ENCODE measurements around the gene GUK1. TPM values are rescaled to one million over a fixed set of nuclear protein-coding genes. Genes with fewer than 3 reads are reported as not detected.

GUK1 gene
- total and polyA plus RNA-seq, 7 donors, result 90.2 to 271 (median 122) TPM

DNA sequence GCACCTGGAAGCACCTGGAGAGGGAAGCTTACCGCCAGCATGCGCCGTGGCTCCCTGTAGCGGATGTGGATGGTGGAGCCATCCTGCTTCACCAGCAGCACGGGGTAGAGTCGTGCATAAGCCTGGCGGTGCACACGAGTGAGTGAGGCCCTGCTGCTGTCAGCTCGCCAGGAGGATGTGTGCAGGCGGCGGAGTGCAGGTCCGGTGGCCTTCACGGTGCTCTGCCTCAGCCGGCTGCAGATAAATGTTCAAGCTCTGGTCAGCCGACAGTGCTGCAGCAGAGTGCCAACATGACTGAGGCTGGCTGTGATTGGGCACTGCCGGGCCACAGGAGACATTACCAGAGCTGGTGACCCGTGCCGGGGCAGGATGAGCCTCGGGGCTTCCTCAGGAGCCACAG is 32.4 kb upstream of the GUK1 start:
- intact Hi-C loops (cut with DNase I), result no loop called here
- no peaks in the 10 kb centered on the region for H3K9me3 ChIP-seq
- H3K4me1 ChIP-seq, result peaks cover 29% of the 10 kb centered on the region
- no peak for ATAC-seq
- no peak overlapping the region for H3K4me3 ChIP-seq
- no peak for DNase-seq
- H3K36me3 ChIP-seq (ENCODE audit: insufficient read depth in 1 of 2, low read depth in 1 of 2), result peaks cover 0 to 22% of the 10 kb centered on the region in 2 donors
- 85 to 86% (median 85%) methylated on average over 19 of the region's 19 CpGs for WGBS, 3 donors
- no peak overlapping the region for H3K27ac ChIP-seq
- TF ChIP-seq, protein P1, sequence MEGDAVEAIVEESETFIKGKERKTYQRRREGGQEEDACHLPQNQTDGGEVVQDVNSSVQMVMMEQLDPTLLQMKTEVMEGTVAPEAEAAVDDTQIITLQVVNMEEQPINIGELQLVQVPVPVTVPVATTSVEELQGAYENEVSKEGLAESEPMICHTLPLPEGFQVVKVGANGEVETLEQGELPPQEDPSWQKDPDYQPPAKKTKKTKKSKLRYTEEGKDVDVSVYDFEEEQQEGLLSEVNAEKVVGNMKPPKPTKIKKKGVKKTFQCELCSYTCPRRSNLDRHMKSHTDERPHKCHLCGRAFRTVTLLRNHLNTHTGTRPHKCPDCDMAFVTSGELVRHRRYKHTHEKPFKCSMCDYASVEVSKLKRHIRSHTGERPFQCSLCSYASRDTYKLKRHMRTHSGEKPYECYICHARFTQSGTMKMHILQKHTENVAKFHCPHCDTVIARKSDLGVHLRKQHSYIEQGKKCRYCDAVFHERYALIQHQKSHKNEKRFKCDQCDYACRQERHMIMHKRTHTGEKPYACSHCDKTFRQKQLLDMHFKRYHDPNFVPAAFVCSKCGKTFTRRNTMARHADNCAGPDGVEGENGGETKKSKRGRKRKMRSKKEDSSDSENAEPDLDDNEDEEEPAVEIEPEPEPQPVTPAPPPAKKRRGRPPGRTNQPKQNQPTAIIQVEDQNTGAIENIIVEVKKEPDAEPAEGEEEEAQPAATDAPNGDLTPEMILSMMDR (IDR thresholded peaks at IDR 0.05), result no peak
- no peaks in the 10 kb centered on the region for H3K27me3 ChIP-seq (ENCODE audit: insufficient read depth in 3 of 3, low read length in 2 of 3)

DNA sequence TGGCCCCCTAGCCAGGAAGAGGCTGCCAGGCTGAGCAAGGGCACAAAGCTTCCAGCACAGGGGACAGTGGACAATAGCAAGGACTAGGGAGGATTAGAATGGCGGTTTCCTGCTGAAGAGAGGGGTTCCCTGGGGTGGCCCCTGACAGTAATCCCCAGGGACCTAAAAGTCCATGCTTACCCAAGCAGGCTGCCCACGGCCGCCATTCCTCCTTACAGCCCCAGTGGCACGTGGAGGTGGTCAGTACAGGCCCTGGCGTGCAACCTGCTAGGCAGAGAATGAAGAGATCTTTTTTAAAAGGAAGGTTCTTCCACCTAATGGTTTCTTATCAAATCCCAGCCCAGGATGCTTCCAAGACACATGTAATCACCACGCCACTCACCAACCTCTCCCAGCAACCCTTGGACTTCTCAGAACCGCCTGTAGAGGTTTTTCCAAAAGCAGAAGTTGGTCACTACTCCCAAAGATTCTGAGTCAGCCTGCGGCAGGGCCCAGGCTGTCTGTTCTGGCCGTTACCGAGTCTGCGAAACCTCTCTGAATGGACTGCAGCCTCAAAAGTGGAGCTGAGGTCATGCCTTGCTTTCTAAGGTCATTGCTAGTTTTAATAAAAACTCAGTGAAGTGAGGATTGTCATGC is 31.9 kb upstream of the GUK1 start:
- DNase-seq (no peak), ATAC-seq (no peak)
- TF ChIP-seq, protein P1 (IDR thresholded peaks at IDR 0.05), result no peak
- peak overlapping the region; percentile 88 for H3K27ac ChIP-seq
- H3K4me3 ChIP-seq, result peak overlapping the region; percentile 98
- H3K4me1 ChIP-seq, result peaks cover 29% of the 10 kb centered on the region
- H3K9me3 ChIP-seq, result no peaks in the 10 kb centered on the region
- H3K36me3 ChIP-seq (ENCODE audit: insufficient read depth in 1 of 2, low read depth in 1 of 2), result peaks cover 0 to 22% of the 10 kb centered on the region in 2 donors
- intact Hi-C loops (cut with DNase I), result no loop called here
- H3K27me3 ChIP-seq (ENCODE audit: insufficient read depth in 3 of 3, low read length in 2 of 3), result no peaks in the 10 kb centered on the region
- WGBS, 3 donors, result 74 to 84% (median 77%) methylated on average over 11 of the region's 11 CpGs

- DNase-seq (no peak), ATAC-seq (no peak)
- Histone ChIP-seq H3K36me3 (ENCODE audit: insufficient read depth in 1 of 2, low read depth in 1 of 2) (peaks cover 0 to 22% of the 10 kb centered on the region in 2 donors), H3K4me3 (peak overlapping the region; percentile 98), H3K9me3 (no peaks in the 10 kb centered on the region), H3K27ac (peak overlapping the region; percentile 88), H3K4me1 (peaks cover 27% of the 10 kb centered on the region), H3K27me3 (ENCODE audit: insufficient read depth in 3 of 3, low read length in 2 of 3) (no peaks in the 10 kb centered on the region)
- intact Hi-C loops (cut with DNase I), result no loop called here
- 2 to 5% (median 3%) methylated on average over 7 to 8 of the region's 8 CpGs for WGBS, 3 donors
- TF ChIP-seq, protein P1 (IDR thresholded peaks at IDR 0.05), result no peak
Measured at GRCh38 chr1:228108742-228109072, 31.4 kb upstream of the GUK1 start.

DNA sequence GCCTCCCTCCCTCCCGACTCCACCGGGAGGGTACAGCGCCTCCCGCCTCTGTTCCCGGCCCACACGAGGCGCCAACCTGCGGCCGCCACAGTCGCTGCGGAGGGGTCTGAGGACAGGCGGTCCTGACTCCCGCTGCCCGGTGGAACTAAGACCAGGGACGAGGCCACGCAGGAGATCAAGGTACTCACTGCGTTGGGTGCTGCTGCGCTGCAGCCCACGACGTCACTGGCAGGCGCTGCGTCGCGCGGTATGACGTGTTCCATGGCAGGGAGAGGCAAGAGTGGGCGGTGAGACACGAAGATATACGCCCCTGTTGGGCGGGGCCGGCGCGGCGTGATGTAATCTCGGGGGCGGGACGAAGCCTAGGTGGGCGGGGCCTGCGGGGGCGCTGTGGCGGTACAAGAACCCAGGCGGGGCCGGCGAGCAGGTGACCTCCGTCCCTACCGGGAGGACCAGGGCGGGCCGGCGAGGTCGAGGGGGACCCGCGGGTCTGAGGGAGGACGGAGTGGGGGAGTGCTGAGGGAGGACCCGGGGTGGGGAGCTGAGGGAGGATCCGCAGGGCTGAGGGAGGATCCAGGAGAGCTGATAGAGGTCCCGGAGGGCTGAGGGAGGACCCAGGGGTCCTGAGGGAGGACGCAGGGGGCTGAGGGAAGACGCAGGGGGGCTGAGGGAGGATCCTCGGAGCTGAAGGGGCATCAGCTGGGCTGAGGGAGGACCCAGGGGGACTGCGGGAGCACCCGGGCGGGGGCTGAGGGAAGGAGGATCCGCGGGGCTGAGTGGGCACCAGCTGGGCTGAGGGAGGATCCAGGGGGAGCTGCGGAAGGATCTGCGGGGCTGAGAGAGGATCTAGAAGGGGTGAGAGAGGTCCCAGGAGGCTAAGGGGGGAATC is 30.8 kb upstream of the GUK1 start, which contains the start of gene MRPL55:
Gene MRPL55, minus strand, starts transcription at position 227 of the 889 bp plus-strand sequence. CDS start 1,039 bp downstream, outside the sequence.
- intact Hi-C loops (cut with DNase I), result no loop called here
- Histone ChIP-seq H3K9me3 (no peaks in the 10 kb centered on the region), H3K36me3 (ENCODE audit: insufficient read depth in 1 of 2, low read depth in 1 of 2) (peaks cover 0 to 22% of the 10 kb centered on the region in 2 donors), H3K27ac (peak within 1 kb of the TSS; percentile 88), H3K27me3 (ENCODE audit: insufficient read depth in 3 of 3, low read length in 2 of 3) (no peaks in the 10 kb centered on the region), H3K4me3 (peak within 1 kb of the TSS; percentile 98), H3K4me1 (peaks cover 21% of the 10 kb centered on the region)
- ATAC-seq (peak; percentile 94 to 97 (median 96)), DNase-seq (peak; percentile 96 to 99)
- WGBS, 3 donors, result 0 to 1% (median 0%) methylated on average over 59 to 66 of the region's 66 CpGs
- TF ChIP-seq, protein P1 (IDR thresholded peaks at IDR 0.05), result peak; percentile 9

All from psoas muscle (tissue), 8 donors.